Uterus (tissue), 2 donors: ENCODE data around the gene ARID3C.

ENCODE experiments used
- POLR2A ChIP-seq, 2 donors: fragments of 450-650 bp; IDR thresholded peaks; one replicate each; pipeline ENCODE4 v1.6.1; 2016; ENCODE audit warnings: antibody characterized with exemption in 2 of 2, mild to moderate bottlenecking in 1 of 2, moderate library complexity in 1 of 2
- TF ChIP-seq, protein P1 (sequence below), 4 experiments: fragments of 200-600 bp in 2 of 4; fragments of 450-650 bp in 2 of 4; sonication (generic) in 2 of 4; IDR thresholded peaks; one replicate each; pipeline ENCODE4 v1.5.1; 2016 to 2019; ENCODE audit warnings: antibody characterized with exemption in 4 of 4, mild to moderate bottlenecking in 2 of 4, moderate library complexity in 1 of 4

DNA sequence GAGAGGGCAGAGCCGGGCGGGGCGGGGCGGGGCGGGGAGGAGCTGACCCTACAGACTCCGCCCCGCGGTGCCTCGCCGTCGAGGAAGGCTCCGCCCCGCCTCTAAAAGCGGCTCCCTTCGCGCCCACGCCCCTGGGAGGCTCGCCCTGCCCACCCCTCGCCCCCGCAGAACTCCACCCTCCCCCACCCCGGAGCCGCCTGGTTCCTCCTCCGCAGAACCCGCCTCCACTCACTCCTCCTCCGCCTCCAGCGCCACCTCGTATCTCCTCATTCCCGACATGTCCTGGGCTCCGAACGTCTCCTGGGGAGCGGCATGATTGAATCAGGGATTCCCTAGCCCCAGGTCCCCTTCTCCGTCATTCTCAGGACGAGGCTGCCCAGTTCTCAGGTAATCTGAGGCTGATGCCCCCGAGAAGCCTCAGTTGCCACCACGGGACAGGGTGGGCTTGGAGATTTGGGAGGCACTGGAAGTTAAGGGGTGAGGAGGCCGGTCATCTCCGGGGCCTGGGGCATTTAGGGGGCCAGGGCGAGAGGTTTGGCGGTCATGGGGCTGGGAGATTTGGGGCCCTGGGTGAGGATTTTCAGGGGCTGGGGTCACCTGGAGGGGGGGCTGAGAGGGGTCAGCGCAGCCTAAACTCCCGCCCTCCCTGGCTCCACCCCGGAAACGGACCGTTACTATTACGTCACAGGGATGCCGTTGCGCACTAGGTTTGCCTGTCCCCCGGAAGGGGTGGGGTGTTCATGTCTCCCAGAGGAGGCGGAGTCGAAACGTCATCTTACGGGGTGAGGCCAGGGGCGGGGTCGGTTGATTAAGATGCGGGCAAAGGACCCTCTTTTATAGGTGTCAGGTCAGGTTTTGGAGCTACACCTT lies 36.8 kb upstream of the ARID3C start:
- TF ChIP-seq, protein P1, sequence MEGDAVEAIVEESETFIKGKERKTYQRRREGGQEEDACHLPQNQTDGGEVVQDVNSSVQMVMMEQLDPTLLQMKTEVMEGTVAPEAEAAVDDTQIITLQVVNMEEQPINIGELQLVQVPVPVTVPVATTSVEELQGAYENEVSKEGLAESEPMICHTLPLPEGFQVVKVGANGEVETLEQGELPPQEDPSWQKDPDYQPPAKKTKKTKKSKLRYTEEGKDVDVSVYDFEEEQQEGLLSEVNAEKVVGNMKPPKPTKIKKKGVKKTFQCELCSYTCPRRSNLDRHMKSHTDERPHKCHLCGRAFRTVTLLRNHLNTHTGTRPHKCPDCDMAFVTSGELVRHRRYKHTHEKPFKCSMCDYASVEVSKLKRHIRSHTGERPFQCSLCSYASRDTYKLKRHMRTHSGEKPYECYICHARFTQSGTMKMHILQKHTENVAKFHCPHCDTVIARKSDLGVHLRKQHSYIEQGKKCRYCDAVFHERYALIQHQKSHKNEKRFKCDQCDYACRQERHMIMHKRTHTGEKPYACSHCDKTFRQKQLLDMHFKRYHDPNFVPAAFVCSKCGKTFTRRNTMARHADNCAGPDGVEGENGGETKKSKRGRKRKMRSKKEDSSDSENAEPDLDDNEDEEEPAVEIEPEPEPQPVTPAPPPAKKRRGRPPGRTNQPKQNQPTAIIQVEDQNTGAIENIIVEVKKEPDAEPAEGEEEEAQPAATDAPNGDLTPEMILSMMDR (IDR thresholded peaks at IDR 0.05): peak in 2 of 4 experiments; percentile 11 to 14
- peak in 1 of 2 donors; percentile 81 for TF ChIP-seq POLR2A (IDR thresholded peaks at IDR 0.05)
